ENCODE results near the gene ACAA1.

DNA sequence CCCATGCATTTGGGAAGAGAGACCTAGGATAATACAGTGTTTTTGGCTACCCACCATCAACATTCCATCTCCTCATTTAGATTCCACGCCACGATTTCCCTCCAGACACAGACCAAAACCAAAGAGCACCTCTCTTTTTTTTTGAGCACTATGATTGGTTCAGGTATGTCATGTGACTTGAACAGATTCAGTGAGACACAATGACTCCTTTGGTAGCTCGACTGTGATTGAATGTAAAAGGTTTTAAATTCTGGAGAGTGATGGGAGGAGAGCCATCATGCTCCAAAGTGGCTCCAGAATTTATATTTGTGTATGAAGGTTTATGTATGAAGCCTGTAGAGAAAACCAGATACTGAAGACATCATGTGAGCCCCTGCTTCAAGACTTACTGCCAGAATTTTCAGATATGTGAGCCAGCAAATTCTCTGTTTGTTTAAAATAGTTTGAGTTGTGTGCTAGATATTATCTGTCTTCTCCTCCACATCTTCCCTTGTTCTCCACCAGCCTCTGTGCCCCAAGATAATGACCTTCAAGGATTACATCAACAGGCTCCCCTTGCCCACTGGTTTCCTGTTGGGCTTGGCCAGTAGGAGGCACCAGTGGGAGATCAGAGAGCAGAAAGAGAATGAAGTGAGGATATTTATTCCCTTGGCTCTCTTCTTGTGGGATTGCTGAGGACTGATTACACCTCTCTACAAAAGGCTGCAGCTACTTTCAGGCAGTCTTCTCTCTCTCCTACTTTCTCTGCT lies 14.0 kb upstream of the ACAA1 start:
- TF ChIP-seq ZNF253 (CRISPR knock-in tag; conservative IDR thresholded peaks at IDR 0.05) (no peak), CREB1 (IDR thresholded peaks at IDR 0.05) (no peak), CREB1 (CRISPR knock-in tag; IDR thresholded peaks at IDR 0.05) (no peak), NCOR1 (IDR thresholded peaks at IDR 0.05) (0 out of 2 replicates have a peak, but pooled peaks have one; percentile 18), GTF2F1 (IDR thresholded peaks at IDR 0.05; ENCODE audit: low read depth, low read length) (no peak), BRCA1 (IDR thresholded peaks at IDR 0.05) (no peak), BRCA1 (CRISPR knock-in tag; IDR thresholded peaks at IDR 0.05) (no peak), SMC3 (conservative IDR thresholded peaks at IDR 0.05; ENCODE audit: insufficient read depth, low read depth, low read length) (no peak), CBX2 (IDR thresholded peaks at IDR 0.05; ENCODE audit: insufficient read depth, low read length, poor library complexity, severe bottlenecking) (no peak)
- TF ChIP-seq, protein P1, sequence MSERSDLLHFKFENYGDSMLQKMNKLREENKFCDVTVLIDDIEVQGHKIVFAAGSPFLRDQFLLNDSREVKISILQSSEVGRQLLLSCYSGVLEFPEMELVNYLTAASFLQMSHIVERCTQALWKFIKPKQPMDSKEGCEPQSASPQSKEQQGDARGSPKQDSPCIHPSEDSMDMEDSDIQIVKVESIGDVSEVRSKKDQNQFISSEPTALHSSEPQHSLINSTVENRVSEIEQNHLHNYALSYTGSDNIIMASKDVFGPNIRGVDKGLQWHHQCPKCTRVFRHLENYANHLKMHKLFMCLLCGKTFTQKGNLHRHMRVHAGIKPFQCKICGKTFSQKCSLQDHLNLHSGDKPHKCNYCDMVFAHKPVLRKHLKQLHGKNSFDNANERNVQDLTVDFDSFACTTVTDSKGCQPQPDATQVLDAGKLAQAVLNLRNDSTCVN (CRISPR knock-in tag; IDR thresholded peaks at IDR 0.05), result no peak

Measured in K562 (cell line).